Activated CD4-positive, alpha-beta T cell treated with anti-CD3 and anti-CD28 coated beads, Interleukin-10, Interleukin-2, amounts not matched to agents 100 ng/mL and 50 ng/mL, durations not matched to agents 16 hours and 8 hours (primary cell): Measurements from ENCODE around the gene EXD3.
"Not testable (repeated sequence)": the region's sequence is repeated elsewhere in the genome, so short reads cannot be mapped to it uniquely, and the experiment has no call there.

Experiments used
- DNase-seq: peaks from one replicate; pipeline ENCODE4 v3.0.0-alpha.2; 2020

The EXD3 gene

DNA sequence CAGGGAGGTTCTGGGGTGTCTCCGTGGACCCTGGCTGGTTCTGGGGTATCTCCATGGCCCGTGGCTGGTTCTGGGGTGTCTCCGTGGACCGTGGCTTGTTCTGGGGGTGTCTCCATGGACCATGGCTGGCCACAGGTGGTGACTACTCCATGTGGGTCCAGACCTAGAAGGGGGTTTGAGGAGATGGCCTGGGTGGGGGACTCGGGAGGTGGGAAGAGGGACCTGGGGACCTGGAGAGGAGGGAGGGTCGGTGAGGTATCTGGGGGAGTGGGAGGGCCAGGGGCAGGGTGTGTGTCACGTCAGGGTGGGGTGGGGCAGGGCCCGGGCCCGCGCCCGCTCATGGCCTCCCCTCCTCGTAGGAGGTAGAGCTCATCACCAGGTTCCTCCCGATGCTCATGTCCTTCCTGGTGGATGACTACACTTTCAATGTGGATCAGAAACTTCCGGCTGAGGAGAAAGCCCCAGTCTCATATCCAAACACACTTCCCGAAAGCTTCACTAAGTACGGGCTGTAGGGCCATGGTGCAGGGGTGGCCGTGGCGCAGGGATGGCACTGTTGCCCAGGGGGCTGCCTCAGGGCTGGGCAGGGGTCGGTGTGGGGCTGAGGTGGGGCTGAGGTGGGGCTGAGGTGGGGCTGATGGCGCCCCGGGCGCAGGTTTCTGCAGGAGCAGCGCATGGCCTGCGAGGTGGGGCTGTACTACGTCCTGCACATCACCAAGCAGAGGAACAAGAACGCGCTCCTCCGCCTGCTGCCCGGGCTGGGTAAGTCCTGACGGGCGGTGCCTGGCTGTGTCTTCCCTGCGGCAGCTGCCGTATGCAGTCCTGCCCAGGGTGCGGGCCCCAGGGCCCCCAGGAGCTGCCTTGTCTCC is 156.1 kb downstream of the EXD3 start:
- DNase-seq = no peak

GRCh38 chr9:137266162-137266527 is 156.8 kb downstream of the EXD3 start:
- DNase-seq = no peak

- no peak for DNase-seq
Observed at GRCh38 chr9:137265496-137266161, 157.3 kb downstream of the EXD3 start.

GRCh38 chr9:137264067-137264466 is 158.9 kb downstream of the EXD3 start:
- no peak for DNase-seq

DNA sequence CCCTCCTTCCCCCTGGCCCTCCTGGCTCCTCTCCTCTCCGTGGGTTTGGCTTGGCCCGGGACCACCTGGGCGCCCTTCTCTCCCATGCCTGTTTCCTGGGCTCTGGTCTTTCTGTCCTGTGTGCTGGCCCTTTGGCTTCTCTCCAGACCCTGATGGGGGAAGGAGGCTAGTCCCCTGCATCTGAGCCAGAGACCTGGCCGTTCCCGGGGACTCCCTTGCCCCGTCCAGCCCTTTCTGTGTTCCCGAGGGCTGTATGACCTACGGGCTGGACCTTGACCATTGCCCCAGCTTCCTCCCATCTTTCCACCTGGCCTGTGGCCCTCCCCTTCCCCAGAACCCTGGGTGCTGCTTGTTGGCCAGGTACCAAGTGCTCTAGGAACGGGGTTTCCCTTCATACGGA is 159.5 kb downstream of the EXD3 start:
- no peak for DNase-seq

DNA sequence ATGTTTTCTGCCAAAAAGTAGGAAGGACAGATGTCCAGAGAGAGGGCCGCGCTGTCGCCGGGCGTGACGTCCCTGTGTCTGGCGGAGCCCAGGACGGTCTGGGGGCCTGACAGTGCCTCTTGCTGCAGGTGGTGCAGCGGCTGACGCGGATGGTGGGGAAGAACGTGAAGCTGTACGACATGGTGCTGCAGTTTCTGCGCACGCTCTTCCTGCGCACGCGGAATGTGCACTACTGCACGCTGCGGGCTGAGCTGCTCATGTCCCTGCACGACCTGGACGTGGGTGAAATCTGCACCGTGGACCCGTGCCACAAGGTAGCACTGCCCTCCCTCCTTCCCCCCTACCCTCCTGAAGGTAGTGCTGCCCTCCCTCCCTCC is 160.1 kb downstream of the EXD3 start:
- no peak for DNase-seq

DNA sequence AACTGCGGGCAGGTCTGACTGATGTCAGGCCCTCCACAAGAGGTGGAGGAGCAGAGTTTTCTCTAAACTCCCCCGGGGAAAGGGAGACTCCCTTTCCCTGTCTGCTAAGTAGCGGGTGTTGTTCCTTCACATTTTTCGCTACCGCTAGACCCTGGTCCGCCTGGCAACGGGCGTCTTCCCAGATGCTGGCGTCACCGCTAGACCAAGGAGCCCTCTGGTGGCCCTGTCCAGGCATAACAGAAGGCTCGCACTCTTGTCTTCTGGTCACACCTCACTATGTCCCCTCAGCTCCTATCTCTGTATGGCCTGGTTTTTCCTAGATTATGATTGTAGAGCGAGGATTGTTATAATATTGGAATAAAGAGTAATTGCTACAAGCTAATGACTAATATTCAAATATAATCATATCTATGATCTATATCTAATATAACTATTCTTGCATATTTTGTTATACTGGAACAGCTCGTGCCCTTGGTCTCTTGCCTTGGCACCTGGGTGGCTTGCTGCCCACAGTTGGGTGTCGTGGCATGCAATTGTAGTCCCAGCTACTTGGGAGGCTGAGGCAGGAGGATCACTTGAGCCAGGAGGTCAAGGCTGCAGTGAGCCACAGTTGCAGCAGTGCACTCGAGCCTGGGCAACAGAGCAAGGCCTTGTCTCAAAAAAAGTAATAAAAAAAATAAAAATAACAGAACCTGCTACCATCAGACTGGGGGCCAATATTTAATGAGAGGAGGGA is 160.6 kb downstream of the EXD3 start:
- DNase-seq = not testable (repeated sequence)
